Gastroesophageal sphincter (tissue), 3 donors: Measurements from ENCODE around the gene FBH1.

ENCODE experiments used
- POLR2A ChIP-seq, 2 donors: fragments of 450-650 bp; IDR thresholded peaks; one replicate each; pipeline ENCODE4 v1.6.1; 2017; ENCODE audit warnings: antibody characterized with exemption in 2 of 2, mild to moderate bottlenecking in 2 of 2, moderate library complexity in 1 of 2
- POLR2AphosphoS5 ChIP-seq: sonication (generic); formaldehyde crosslinking; IDR thresholded peaks from one replicate; pipeline ENCODE4 v1.6.1; 2017; ENCODE audit warnings: antibody characterized with exemption
- TF ChIP-seq, protein P1 (sequence below), 4 experiments: fragments of 200-600 bp in 2 of 4; fragments of 450-650 bp in 2 of 4; sonication (generic) in 1 of 4; IDR thresholded peaks; one replicate each; pipeline ENCODE4 v1.5.1; 2017 to 2019; ENCODE audit warnings: antibody characterized with exemption in 4 of 4, mild to moderate bottlenecking in 2 of 4, moderate library complexity in 2 of 4

DNA sequence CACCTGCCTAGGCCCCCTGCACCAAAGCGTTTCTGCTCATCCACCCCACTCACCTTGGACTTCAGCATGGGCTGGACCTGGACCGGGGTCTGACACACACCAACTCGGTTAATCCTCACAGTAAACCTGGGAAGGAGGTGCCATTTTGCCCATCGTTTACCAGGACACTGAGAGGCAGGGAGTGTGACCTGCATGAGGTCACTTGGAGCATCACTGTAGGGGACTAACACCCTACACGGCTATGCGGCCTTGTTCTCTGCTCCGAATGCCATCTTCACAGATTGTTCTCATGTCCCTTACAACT lies 33.4 kb upstream of the FBH1 start:
- TF ChIP-seq POLR2A (IDR thresholded peaks at IDR 0.05) (no peak), POLR2AphosphoS5 (no peak)
- TF ChIP-seq, protein P1, sequence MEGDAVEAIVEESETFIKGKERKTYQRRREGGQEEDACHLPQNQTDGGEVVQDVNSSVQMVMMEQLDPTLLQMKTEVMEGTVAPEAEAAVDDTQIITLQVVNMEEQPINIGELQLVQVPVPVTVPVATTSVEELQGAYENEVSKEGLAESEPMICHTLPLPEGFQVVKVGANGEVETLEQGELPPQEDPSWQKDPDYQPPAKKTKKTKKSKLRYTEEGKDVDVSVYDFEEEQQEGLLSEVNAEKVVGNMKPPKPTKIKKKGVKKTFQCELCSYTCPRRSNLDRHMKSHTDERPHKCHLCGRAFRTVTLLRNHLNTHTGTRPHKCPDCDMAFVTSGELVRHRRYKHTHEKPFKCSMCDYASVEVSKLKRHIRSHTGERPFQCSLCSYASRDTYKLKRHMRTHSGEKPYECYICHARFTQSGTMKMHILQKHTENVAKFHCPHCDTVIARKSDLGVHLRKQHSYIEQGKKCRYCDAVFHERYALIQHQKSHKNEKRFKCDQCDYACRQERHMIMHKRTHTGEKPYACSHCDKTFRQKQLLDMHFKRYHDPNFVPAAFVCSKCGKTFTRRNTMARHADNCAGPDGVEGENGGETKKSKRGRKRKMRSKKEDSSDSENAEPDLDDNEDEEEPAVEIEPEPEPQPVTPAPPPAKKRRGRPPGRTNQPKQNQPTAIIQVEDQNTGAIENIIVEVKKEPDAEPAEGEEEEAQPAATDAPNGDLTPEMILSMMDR (IDR thresholded peaks at IDR 0.05): no peak
